GM19193 (cell line): Measurements from ENCODE around the gene RGS7.

Experiments used
- POLR2A ChIP-seq: IDR thresholded peaks from 4 replicates; pipeline ENCODE4 v1.6.1; 2011; ENCODE audit not compliant: insufficient read depth, insufficient read length; ENCODE audit errors: extremely low read depth

The RGS7 gene

DNA sequence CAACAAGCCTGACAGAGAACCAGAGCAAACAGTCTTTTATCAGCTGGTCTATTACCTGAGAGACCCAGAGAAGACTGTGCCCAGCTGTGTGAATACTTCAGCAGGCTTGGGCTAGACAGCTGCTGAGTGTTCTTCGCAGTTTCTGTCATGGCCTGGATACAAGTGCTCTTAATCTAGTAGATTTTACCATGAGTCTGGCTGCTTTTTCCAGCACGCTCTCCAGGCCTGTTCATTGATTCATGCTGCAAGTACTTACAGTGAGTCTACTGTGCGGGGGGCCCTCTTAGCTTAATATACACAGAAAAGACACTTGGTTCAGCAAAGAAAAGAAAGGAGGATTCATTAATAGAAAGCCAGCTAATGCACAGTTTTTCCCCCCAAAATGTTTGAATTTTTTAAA lies 48.5 kb downstream of the RGS7 start:
- no peak for TF ChIP-seq POLR2A

DNA sequence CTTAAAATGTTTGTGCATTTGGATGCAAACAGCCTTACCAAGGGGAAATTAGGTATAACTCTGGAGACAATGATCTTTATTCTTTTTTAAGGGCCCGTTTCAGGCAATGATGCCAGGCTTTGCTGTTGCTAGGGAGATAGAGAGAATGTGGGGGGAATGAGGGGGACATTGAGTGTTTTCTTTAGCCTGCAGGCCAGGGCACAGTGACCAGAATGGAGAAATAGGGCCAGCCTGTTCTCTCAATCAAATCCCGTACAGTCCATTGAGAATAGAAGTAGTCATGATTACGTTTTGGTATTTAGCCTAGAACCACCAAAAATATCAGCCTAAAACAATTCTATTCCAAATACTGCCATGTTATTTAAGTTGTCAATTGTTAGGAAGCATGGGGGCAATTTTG lies 49.0 kb downstream of the RGS7 start:
- no peak for TF ChIP-seq POLR2A

DNA sequence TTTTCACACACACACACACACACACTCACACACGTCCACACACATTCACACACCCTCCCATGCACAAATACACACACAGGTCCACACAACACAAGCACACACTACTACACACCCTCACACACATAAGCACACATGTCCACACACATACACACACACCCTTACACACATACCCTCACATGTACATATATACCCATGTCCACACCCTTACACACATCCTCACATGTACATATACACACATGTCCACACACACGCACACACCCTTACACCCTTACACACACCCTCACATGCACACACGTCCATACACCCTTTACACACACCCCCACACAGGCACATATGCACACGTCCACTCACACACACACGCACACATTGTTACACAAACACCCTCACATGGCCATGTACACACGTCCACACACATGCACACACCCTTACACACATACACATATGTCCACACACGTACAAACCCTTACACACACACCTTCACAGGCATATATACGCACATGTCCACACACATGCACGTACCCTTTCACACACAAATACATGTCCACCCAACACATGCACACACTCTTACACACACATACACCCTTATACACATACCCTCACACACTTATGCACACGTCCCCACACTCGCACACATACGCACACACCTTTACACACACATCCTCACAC lies 50.7 kb downstream of the RGS7 start:
- TF ChIP-seq POLR2A: no peak

DNA sequence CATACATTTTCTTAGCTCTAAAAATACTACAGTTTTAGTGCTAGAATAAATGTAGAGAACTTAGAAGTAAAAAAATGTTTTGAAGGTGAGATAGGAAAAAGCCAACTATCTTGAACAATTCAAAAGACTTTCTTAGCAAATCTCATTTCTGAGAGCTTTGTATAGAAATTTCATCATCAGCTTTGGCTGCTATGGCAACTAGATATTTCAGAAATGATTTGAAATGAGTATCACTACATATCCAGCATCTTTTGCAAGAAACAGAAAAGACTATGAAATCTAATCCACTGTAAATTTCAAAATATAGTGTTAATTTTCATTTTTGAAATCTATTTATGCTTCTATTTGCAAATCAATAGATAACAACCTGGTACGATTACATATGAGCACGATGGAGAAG lies 57.7 kb downstream of the RGS7 start:
- TF ChIP-seq POLR2A: no peak

DNA sequence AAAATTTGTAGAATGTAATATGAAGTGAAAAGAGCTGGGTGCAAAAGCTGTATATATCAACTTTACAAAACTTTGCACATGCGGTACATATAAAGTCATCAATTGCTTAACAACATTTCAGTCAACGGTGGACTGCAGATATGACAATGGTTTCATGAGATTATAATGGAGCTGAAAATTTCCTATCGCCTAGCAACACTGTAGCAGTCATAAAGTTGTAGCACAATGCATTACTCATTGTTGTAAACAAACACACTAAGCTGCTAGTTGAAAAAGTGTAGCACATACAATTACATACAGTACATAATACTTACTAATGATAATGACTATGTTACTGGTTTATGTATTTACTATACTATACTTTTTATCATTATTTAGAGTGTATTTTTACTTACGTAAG lies 64.0 kb downstream of the RGS7 start:
- TF ChIP-seq POLR2A: no peak

DNA sequence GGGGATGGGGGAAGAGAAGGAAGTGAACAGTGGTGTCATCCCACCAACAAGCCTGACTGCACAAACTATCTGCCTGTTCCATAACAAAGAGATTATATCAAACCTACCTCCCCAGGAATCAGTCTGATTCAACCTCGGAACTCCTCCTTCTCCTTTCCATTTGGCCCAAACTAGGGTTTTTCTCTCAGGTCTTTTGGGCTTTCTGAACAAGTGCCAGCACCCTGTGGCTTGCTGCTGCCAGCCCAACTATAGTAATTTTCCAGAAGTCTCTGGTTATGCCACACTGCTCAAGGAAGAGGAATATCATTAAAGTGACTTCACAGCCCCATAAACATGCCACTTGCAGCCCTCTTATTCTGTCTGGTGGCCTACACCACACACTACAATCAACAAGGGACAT lies 70.5 kb downstream of the RGS7 start:
- TF ChIP-seq POLR2A: no peak

DNA sequence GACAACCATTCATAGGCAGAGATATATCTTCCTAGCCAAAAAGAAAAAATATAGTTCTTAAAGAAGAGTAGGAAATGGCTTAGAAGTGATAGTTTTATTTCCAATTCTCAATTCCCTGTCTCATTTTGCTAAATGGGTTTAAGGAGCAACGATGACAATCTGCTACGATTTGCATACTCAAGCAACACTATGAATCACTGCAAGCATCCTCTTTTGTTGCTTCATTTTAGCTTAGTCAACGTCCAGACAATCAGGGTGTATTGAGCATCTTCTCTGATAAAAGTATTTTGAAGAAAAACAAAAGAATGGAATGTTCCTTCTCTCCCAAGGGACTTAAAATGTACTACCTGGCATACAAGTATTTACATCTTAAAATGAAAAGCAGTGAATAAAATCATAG lies 80.6 kb downstream of the RGS7 start:
- TF ChIP-seq POLR2A: no peak

DNA sequence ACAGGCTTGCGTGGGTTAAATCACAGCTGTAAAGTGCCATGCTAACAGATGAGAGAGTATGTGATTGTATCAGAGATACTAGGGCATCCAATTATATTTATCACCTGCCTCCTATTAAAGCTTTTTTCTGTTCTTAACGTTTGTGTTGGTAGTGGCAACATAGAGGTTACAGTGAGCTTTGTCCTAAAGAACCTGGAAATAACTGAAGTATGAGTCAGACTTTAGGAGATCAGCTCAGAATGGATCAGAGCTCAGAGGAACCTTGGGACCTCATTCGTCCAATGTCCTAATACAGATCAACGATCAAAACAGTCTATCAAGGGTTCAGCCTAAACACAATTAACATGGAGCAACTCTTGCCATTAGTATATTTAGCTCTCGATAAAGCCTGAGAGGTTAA lies 81.0 kb downstream of the RGS7 start:
- TF ChIP-seq POLR2A: no peak

DNA sequence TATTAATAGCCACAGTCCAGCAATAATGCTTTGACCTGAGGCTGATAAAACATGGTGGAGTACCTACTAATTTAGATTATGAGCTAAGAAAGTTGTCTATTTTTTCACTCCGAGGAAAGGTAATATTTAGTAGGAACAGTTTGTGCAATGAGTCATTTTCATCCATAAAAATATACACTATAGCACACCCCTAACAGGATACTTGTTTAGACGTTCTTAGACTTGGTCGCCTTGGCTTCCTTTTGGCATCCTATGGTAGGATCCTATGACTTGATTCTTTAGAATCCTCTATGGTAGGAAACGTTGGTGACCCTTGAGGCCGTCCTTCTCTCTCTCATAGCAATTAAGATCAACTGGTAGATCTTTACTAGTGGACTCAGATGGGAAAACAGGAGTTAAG lies 81.8 kb downstream of the RGS7 start:
- TF ChIP-seq POLR2A: no peak

DNA sequence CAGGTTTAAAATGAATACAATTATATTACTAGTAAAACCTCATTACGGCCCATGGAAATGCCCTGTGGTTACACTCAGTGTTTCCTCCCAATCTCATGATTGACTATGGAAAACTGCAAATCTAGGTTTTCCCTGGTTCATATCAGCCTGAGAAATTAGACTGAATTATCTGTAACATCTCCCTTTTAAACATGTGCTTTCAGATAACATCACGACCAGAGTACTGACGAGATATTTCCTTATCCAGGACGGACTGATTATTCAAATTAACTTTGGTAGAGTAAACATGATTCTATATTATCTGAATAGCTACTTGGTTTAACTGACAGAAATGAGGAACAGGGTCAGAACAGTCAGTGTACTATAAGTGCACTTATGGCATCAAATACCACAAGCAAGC lies 82.3 kb downstream of the RGS7 start:
- no peak for TF ChIP-seq POLR2A

DNA sequence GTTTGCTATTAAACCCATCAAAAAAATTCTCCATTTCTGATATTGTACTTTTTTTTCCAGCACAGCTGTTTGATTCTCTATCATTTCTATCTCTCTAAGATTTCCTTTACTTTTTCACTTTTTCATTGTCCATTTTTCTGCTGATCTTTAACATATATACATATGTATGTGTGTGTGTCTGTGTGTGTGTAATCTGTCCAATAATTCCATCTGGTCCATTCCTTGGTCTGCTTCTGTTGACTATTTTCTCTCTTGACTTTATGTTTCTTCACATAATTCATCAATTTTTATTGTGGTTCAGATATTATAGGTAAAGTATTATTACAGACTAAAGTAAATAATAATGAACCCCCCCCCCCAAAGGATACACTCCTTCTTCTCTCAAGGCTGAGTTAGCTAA lies 84.2 kb downstream of the RGS7 start:
- TF ChIP-seq POLR2A: no peak

DNA sequence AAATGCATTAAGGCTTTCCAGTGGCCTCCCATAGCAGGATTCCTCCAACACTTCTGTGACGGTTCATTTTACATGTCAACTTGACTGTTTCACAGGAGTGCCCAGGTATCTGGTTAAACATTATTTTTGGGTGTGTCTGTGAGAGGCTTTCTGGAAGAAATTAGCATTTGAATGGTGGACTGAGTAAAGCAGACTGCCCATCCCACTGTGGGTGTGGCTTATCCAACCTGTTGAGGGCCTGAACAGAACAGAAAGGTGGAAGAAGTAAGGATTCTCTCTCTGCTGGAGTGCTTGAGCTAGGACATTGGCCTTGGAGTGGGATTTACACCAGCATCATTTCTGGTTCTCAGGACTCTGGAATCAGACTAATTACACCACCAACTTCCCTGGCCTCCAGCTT lies 85.6 kb downstream of the RGS7 start:
- no peak for TF ChIP-seq POLR2A

DNA sequence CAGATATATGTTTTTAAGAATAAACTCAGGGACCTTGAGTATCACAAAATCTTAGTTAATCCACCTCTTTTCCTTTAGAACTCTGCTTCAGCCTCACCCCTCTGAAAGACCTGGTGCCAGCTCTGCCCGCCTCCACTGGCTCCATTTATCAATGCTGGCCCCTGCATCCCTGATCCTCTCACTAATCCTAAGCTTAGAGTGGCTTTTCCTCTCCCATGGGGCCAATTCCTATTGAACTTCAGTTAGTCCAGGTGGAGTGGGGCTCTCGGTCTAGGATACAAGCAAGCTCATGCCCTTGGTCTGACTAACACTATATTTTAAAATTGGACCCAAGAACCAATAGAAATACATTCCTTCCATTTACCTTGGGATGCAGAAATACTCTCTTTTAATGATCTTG lies 87.0 kb downstream of the RGS7 start:
- TF ChIP-seq POLR2A: no peak

DNA sequence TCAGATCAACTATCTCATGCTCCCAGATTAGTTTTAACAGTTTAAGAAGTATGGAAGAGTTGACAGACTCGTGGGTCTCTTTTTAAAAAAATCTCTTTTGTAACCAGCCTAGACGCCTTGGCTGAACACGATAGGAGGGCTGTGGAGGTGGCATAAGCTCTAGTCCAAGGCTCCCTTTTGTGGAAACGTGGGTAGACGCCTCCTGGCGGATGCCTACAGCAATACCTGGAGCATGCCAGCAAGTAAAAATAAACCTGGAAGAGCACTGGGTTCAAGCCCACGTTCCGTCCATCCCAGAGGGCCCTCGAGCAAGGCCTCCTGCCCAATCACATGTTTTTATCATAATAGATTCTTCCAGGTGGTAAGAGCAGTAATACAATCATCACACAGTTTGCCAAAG lies 87.9 kb downstream of the RGS7 start:
- TF ChIP-seq POLR2A: no peak

DNA sequence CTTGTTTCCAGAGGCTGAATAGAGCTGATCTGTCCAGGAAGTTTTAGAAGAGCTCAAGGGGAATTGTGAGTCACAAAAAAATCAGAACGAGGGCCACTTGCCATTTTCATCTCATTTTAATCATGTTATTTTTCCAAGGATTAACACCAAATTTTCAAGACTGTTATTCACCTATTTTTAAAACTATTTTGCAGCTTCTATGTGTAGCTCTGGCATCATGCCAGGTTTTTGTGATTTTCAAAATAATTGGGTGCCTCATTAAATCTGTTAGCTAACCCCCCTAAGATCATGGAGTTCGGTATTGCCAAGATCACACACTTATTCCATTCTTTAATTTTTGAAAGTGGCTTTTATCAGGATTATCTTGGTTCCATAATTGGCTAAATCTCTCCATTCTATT lies 90.9 kb downstream of the RGS7 start:
- TF ChIP-seq POLR2A: no peak

DNA sequence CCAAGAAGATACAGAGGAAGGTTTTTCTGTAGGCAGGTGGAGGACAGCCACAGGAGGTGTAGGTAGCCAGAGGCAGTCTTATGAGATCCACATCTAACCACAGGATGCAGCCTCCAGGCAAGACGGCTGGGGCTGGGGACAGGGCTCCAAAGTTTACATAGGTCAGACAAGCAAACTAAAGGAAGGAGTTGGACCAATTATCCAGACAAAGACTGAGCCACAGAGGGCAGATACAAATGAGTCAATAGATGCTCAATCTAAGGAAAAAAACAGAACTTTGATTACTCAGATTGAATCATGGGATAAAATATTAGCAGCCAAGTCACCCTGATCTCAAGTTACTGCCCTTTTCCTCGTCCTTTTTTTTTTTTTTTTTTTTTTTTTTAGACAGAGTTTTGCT lies 91.6 kb downstream of the RGS7 start:
- no peak for TF ChIP-seq POLR2A

DNA sequence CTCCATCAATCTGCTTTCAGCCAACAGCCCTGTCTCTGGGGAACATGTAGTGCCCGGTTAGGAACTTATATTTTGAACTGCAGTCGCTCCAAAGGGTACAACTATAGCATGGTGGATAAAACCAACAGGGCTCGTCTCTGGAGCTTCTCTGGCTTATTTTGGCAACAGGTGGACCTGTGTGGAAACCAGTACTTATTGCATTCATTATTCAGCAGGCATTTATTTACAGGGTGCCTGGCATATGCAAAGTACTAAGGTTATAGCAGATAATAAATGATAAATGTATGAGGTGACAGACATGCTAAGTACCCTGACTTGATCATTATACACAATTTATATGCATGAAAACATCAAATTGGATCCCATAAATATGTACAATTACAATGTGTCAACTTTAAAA lies 93.7 kb downstream of the RGS7 start:
- no peak for TF ChIP-seq POLR2A
